Activated CD8-positive, alpha-beta T cell treated with anti-CD3 and anti-CD28 coated beads for 36 hours (primary cell): Measurements from ENCODE around the gene TMEM123. TPM values are rescaled to one million over a fixed set of nuclear protein-coding genes. Genes with fewer than 3 reads are reported as not detected.

Source experiments
- ATAC-seq: fragments of 200-7000 bp; cut with Tn5 transposase; one replicate; pipeline ENCODE4 v1.10.0; 2021; ENCODE audit warnings: mild to moderate bottlenecking, moderate library complexity
- CTCF ChIA-PET: fragments of 350-600 bp; sonication (Branson Sonifier 250); formaldehyde crosslinking; loops from one replicate; lab custom pipeline; 2021; ENCODE audit warnings: antibody characterized with exemption; lab: Charles Lee
- POLR2A ChIA-PET: fragments of 350-600 bp; sonication (Branson Sonifier 250); formaldehyde crosslinking; loops from one replicate; lab custom pipeline; 2021; ENCODE audit warnings: antibody characterized with exemption; lab: Charles Lee
- DNase-seq: peaks from one replicate; pipeline ENCODE4 v3.0.0-alpha.2; 2020
- H3K27ac Mint-ChIP-seq: one replicate; pipeline ENCODE4 v1.8.0; 2021; ENCODE audit warnings: mild to moderate bottlenecking, mixed read lengths
- H3K27me3 Mint-ChIP-seq: one replicate; pipeline ENCODE4 v1.8.0; 2021; ENCODE audit warnings: mixed read lengths
- H3K36me3 Mint-ChIP-seq: one replicate; pipeline ENCODE4 v1.8.0; 2021; ENCODE audit warnings: low read depth, mixed read lengths
- H3K4me1 Mint-ChIP-seq: one replicate; pipeline ENCODE4 v1.8.0; 2021; ENCODE audit warnings: low read depth, mixed read lengths
- H3K4me3 Mint-ChIP-seq: one replicate; pipeline ENCODE4 v1.8.0; 2021; ENCODE audit warnings: mild to moderate bottlenecking, moderate library complexity, mixed read lengths
- H3K9me3 Mint-ChIP-seq: one replicate; pipeline ENCODE4 v1.8.0; 2021; ENCODE audit warnings: mixed read lengths
- CTCF ChIP-seq: fragments of 200-600 bp; IDR thresholded peaks from one replicate; pipeline ENCODE4 v1.8.0; 2022; ENCODE audit warnings: antibody characterized with exemption, mild to moderate bottlenecking
- intact Hi-C: fragments of 100-400 bp; cut with micrococcal nuclease; formaldehyde crosslinking; loops from one replicate; pipeline ENCODE4 v1.10.0; 2022
- total RNA-seq, 2 experiments: library from RNA; stranded (reverse); gene quantifications; one replicate each; pipeline ENCODE4 v1.2.3, GENCODE V29; 2021

TMEM123 gene
- total RNA-seq, 2 experiments from 2014 or later, result 234 to 235 TPM

- no peaks in the 10 kb centered on the region for H3K9me3 Mint-ChIP-seq
- no peak overlapping the region for H3K27ac Mint-ChIP-seq
- no peak for ATAC-seq
- no peaks in the 10 kb centered on the region for H3K27me3 Mint-ChIP-seq
- TF ChIP-seq CTCF, result no peak
- intact Hi-C loops, result no loop called here
- ChIA-PET CTCF (interaction anchor here (0.9 to 2.4 kb wide), 7 partner anchors 9 to 173 kb away, joined by 3 to 7 read pairs (median 5); no protein-coding TSS in a partner anchor), POLR2A (interaction anchor here (1.3 to 1.6 kb wide), 3 partner anchors 10 to 15 kb away, joined by 4 to 8 read pairs (median 5); partner anchors contain the start of gene TMEM123)
- no peak overlapping the region for H3K4me3 Mint-ChIP-seq
- DNase-seq, result no peak
- H3K4me1 Mint-ChIP-seq, result peaks cover 77% of the 10 kb centered on the region
- no peaks in the 10 kb centered on the region for H3K36me3 Mint-ChIP-seq
Measured at GRCh38 chr11:102467080-102467708, 14.6 kb upstream of the TMEM123 start.

GRCh38 chr11:102465696-102466095 lies 13.1 kb upstream of the TMEM123 start:
- ChIA-PET POLR2A (interaction anchor here (1.0 to 1.1 kb wide), 2 partner anchors 12 to 16 kb away, joined by 3 to 5 read pairs; no protein-coding TSS in a partner anchor), CTCF (interaction anchor here (2.4 kb wide), 1 partner anchor 22 kb away, joined by 7 read pairs; no protein-coding TSS in a partner anchor)
- Mint-ChIP-seq H3K9me3 (no peaks in the 10 kb centered on the region), H3K27me3 (no peaks in the 10 kb centered on the region), H3K27ac (no peak overlapping the region), H3K4me1 (peaks cover 74% of the 10 kb centered on the region), H3K4me3 (no peak overlapping the region), H3K36me3 (no peaks in the 10 kb centered on the region)
- no peak for ATAC-seq
- no peak for DNase-seq
- intact Hi-C loops, result no loop called here
- TF ChIP-seq CTCF, result no peak

- intact Hi-C loops, result no loop called here
- H3K4me3 Mint-ChIP-seq, result no peak overlapping the region
- no peak for TF ChIP-seq CTCF
- ATAC-seq, result no peak
- no peak for DNase-seq
- H3K4me1 Mint-ChIP-seq, result peaks cover 71% of the 10 kb centered on the region
- H3K36me3 Mint-ChIP-seq, result no peaks in the 10 kb centered on the region
- ChIA-PET CTCF (no interaction called here), POLR2A (interaction anchor here (1.1 kb wide), 1 partner anchor 13 kb away, joined by 3 read pairs; no protein-coding TSS in a partner anchor)
- peak overlapping the region; percentile 55 for H3K27ac Mint-ChIP-seq
- no peaks in the 10 kb centered on the region for H3K27me3 Mint-ChIP-seq
- H3K9me3 Mint-ChIP-seq, result no peaks in the 10 kb centered on the region
Measured at GRCh38 chr11:102464859-102465500, 12.4 kb upstream of the TMEM123 start.

GRCh38 chr11:102464037-102464436 lies 11.5 kb upstream of the TMEM123 start:
- H3K27ac Mint-ChIP-seq, result peak overlapping the region; percentile 9
- no peak for DNase-seq
- no peaks in the 10 kb centered on the region for H3K9me3 Mint-ChIP-seq
- ChIA-PET CTCF (no interaction called here), POLR2A (interaction anchor here (0.9 to 1.2 kb wide), 2 partner anchors 11 to 23 kb away, joined by 3 to 4 read pairs; no protein-coding TSS in a partner anchor)
- no peaks in the 10 kb centered on the region for H3K27me3 Mint-ChIP-seq
- peaks cover 71% of the 10 kb centered on the region for H3K4me1 Mint-ChIP-seq
- TF ChIP-seq CTCF, result no peak
- intact Hi-C loops, result no loop called here
- H3K36me3 Mint-ChIP-seq, result no peaks in the 10 kb centered on the region
- no peak overlapping the region for H3K4me3 Mint-ChIP-seq
- ATAC-seq, result no peak

GRCh38 chr11:102462610-102463009 lies 10.0 kb upstream of the TMEM123 start:
- CTCF ChIA-PET, result interaction anchor here (0.7 to 1.8 kb wide), 5 partner anchors 9 to 175 kb away, joined by 3 to 6 read pairs (median 4); no protein-coding TSS in a partner anchor
- no peak for TF ChIP-seq CTCF
- ATAC-seq (no peak), DNase-seq (no peak)
- H3K4me3 Mint-ChIP-seq, result no peak overlapping the region
- intact Hi-C loops, result no loop called here
- peaks cover 72% of the 10 kb centered on the region for H3K4me1 Mint-ChIP-seq
- no peaks in the 10 kb centered on the region for H3K9me3 Mint-ChIP-seq
- H3K27ac Mint-ChIP-seq, result no peak overlapping the region
- no peaks in the 10 kb centered on the region for H3K27me3 Mint-ChIP-seq
- H3K36me3 Mint-ChIP-seq, result no peaks in the 10 kb centered on the region
- POLR2A ChIA-PET, result interaction anchor here (1.4 kb wide), 1 partner anchor 8 kb away, joined by 5 read pairs; no protein-coding TSS in a partner anchor
